ENCODE results near the gene GPR132.

DNA sequence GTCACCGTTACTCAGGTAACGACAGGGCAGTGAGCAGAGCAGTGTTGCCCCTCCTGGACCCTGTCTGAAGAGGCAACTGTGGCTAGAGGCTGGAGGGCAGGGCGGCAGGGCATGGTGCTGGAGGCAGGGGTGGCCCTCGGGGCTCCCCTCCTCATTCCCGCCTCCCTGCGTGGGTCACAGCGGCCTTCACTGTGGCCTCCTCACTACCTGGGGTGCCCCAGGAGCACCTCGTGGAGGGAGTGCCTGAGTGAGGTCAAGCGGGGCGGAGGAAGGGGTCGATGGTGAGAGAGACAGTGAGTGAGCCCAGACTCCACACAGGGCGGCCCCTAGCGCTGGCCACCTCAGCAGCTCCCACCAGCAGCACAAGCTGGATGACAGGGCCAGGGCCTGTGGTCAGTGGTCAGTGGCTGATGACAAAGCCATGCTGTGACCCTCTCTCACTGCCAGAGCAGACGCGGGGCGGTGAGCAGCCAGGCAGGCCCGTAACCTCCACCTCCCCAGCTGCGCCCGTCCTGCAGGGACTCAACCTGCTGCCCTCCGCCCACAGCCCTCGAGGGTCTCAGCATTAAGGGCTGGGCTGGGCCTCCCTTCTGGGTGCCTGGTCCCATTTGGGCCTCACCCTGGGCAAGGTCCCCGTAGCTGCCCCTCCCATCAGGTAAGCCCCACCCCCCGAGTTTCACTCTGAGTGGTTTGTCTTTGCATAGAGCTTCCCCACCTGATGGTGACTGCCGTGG, 17.8 kb downstream of the GPR132 start:
- TF ChIP-seq CTCF (IDR thresholded peaks at IDR 0.05; ENCODE audit: insufficient read depth, low read length) (no peak), REST (IDR thresholded peaks at IDR 0.05; ENCODE audit: insufficient replicate concordance, low read depth) (no peak), POLR2AphosphoS5 (IDR thresholded peaks at IDR 0.05; ENCODE audit: low read depth) (no peak), GABPA (IDR thresholded peaks at IDR 0.05; ENCODE audit: low read depth) (no peak)

Data from HL-60 (cell line).